Type B pancreatic cell (in vitro differentiated cells): ENCODE data around the gene TPD52L1. TPM values are rescaled to one million over a fixed set of nuclear protein-coding genes. Genes with fewer than 3 reads are reported as not detected.
"Not testable (repeated sequence)": the region's sequence is repeated elsewhere in the genome, so short reads cannot be mapped to it uniquely, and the experiment has no call there.

Experiments used
- DNase-seq: peaks from one replicate; pipeline ENCODE4 v3.0.0; 2021; ENCODE audit warnings: mixed read lengths; ENCODE audit not compliant: unreplicated experiment; ENCODE audit errors: extremely low spot score
- H3K27ac Mint-ChIP-seq: 2 replicates; pipeline ENCODE4 v1.8.0; 2021; ENCODE audit warnings: mild to moderate bottlenecking, mixed read lengths
- H3K27me3 Mint-ChIP-seq: 2 replicates; pipeline ENCODE4 v1.8.0; 2021; ENCODE audit warnings: mixed read lengths
- H3K36me3 Mint-ChIP-seq: 2 replicates; pipeline ENCODE4 v1.8.0; 2021; ENCODE audit warnings: mixed read lengths
- H3K4me1 Mint-ChIP-seq: one replicate; pipeline ENCODE4 v1.8.0; 2021; ENCODE audit warnings: mixed read lengths; ENCODE audit not compliant: unreplicated experiment
- H3K4me3 Mint-ChIP-seq: 2 replicates; pipeline ENCODE4 v1.8.0; 2021; ENCODE audit warnings: mild to moderate bottlenecking, mixed read lengths
- H3K9me3 Mint-ChIP-seq: 2 replicates; pipeline ENCODE4 v1.8.0; 2021; ENCODE audit warnings: mixed read lengths
- total RNA-seq: library from RNA; stranded (reverse); gene quantifications from 2 replicates; pipeline ENCODE4 v1.2.1, GENCODE V29; 2021; ENCODE audit warnings: low replicate concordance
- TF ChIP-seq, protein P1 (sequence below): fragments of 200-600 bp; sonication (generic); conservative IDR thresholded peaks from 2 replicates; pipeline ENCODE4 v1.5.0; 2021; ENCODE audit warnings: antibody characterized with exemption, mild to moderate bottlenecking

The TPD52L1 gene
- total RNA-seq, 1 donor from 2014 or later = 80.4 TPM

GRCh38 chr6:125124049-125124669, 29.4 kb upstream of the TPD52L1 start:
- TF ChIP-seq, protein P1, sequence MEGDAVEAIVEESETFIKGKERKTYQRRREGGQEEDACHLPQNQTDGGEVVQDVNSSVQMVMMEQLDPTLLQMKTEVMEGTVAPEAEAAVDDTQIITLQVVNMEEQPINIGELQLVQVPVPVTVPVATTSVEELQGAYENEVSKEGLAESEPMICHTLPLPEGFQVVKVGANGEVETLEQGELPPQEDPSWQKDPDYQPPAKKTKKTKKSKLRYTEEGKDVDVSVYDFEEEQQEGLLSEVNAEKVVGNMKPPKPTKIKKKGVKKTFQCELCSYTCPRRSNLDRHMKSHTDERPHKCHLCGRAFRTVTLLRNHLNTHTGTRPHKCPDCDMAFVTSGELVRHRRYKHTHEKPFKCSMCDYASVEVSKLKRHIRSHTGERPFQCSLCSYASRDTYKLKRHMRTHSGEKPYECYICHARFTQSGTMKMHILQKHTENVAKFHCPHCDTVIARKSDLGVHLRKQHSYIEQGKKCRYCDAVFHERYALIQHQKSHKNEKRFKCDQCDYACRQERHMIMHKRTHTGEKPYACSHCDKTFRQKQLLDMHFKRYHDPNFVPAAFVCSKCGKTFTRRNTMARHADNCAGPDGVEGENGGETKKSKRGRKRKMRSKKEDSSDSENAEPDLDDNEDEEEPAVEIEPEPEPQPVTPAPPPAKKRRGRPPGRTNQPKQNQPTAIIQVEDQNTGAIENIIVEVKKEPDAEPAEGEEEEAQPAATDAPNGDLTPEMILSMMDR = no peak
- Mint-ChIP-seq H3K36me3 (no peaks in the 10 kb centered on the region), H3K27me3 (no peaks in the 10 kb centered on the region), H3K4me1 (peaks cover 8% of the 10 kb centered on the region), H3K4me3 (no peak overlapping the region), H3K9me3 (peaks cover 13% of the 10 kb centered on the region), H3K27ac (no peak overlapping the region)
- no peak for DNase-seq

DNA sequence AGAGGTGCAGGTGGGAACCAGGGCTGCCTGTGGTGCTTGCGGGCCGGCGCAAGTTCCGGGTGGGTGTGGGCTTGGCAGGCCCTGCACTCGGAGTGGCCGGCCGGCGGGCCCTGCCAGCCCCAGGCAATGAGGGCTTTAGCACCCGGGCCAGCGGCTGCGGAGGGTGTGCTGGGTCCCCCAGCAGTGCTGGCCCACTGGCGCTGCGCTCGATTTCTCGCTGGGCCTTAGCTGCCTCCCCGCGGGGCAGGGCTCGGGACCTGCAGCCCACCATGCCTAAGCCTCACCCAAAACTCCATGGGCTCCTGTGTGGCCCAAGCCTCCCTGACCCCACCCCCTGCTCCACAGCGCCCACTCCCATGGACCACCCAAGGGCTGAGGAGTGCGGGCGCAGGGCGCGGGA, 27.7 kb upstream of the TPD52L1 start:
- not testable (repeated sequence) for H3K4me1 Mint-ChIP-seq, DNase-seq
- H3K9me3 Mint-ChIP-seq = peaks cover 13% of the 10 kb centered on the region

GRCh38 chr6:125129354-125129753, 24.2 kb upstream of the TPD52L1 start:
- Mint-ChIP-seq H3K27me3 (no peaks in the 10 kb centered on the region), H3K9me3 (peaks cover 13% of the 10 kb centered on the region), H3K4me1 (no peaks in the 10 kb centered on the region), H3K36me3 (no peaks in the 10 kb centered on the region), H3K27ac (no peak overlapping the region), H3K4me3 (no peak overlapping the region)
- DNase-seq = no peak
- TF ChIP-seq, protein P1 = no peak

More for the DNA sequence above, 27.7 kb upstream of the TPD52L1 start:
- H3K27me3 Mint-ChIP-seq, H3K36me3 Mint-ChIP-seq, H3K4me3 Mint-ChIP-seq, H3K27ac Mint-ChIP-seq: not testable (repeated sequence)

GRCh38 chr6:125132058-125132457, 21.5 kb upstream of the TPD52L1 start:
- Mint-ChIP-seq H3K27ac (no peak overlapping the region), H3K36me3 (no peaks in the 10 kb centered on the region), H3K4me3 (no peak overlapping the region), H3K4me1 (no peaks in the 10 kb centered on the region), H3K27me3 (no peaks in the 10 kb centered on the region), H3K9me3 (peaks cover 6% of the 10 kb centered on the region)
- TF ChIP-seq, protein P1 = no peak
- no peak for DNase-seq

- no peak for DNase-seq
- no peaks in the 10 kb centered on the region for H3K36me3 Mint-ChIP-seq
- no peak overlapping the region for H3K4me3 Mint-ChIP-seq
- H3K27me3 Mint-ChIP-seq = no peaks in the 10 kb centered on the region
- H3K9me3 Mint-ChIP-seq = no peaks in the 10 kb centered on the region
- TF ChIP-seq, protein P1 = no peak
- no peak overlapping the region for H3K27ac Mint-ChIP-seq
- no peaks in the 10 kb centered on the region for H3K4me1 Mint-ChIP-seq
Observed at GRCh38 chr6:125136378-125136777, 17.2 kb upstream of the TPD52L1 start.

- Mint-ChIP-seq H3K4me1 (no peaks in the 10 kb centered on the region), H3K36me3 (no peaks in the 10 kb centered on the region), H3K27me3 (peaks cover 3% of the 10 kb centered on the region), H3K4me3 (no peak overlapping the region), H3K9me3 (no peaks in the 10 kb centered on the region), H3K27ac (no peak overlapping the region)
- TF ChIP-seq, protein P1 = no peak
- no peak for DNase-seq
Observed at GRCh38 chr6:125138083-125138482, 15.5 kb upstream of the TPD52L1 start.
